ENCODE measurements around the gene PEX26.

DNA sequence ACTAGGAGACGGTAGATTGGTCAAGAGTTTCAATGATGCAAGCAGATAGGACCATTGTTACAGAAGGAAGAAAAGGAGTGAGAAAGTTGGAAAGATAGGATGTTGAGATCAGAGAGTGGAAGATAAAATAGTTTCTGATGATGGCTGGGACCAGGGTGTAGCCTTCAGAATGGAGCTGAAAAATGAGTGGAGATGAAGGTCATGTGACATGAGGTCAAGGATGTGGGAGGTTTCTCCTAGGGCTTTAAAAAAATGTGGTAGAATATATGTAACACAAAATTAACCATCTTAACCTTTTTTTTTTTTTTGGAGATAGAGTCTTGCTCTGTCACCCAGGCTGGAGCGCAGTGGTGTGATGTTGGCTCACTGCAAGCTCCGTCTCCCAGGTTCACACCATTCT lies 18.3 kb upstream of the PEX26 start:
- no peak for TF ChIP-seq POLR2AphosphoS5 (IDR thresholded peaks at IDR 0.05; ENCODE audit: insufficient read depth, low read depth, low read length)
- TF ChIP-seq, protein P1, sequence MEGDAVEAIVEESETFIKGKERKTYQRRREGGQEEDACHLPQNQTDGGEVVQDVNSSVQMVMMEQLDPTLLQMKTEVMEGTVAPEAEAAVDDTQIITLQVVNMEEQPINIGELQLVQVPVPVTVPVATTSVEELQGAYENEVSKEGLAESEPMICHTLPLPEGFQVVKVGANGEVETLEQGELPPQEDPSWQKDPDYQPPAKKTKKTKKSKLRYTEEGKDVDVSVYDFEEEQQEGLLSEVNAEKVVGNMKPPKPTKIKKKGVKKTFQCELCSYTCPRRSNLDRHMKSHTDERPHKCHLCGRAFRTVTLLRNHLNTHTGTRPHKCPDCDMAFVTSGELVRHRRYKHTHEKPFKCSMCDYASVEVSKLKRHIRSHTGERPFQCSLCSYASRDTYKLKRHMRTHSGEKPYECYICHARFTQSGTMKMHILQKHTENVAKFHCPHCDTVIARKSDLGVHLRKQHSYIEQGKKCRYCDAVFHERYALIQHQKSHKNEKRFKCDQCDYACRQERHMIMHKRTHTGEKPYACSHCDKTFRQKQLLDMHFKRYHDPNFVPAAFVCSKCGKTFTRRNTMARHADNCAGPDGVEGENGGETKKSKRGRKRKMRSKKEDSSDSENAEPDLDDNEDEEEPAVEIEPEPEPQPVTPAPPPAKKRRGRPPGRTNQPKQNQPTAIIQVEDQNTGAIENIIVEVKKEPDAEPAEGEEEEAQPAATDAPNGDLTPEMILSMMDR (IDR thresholded peaks at IDR 0.05; ENCODE audit: extremely low read depth in 1 of 2, insufficient read depth in 1 of 2, low read depth in 1 of 2, low read length in 2 of 2) = no peak
- TF ChIP-seq POLR2A (IDR thresholded peaks at IDR 0.05; ENCODE audit: low read depth, low read length) = no peak
- TF ChIP-seq, protein P2, sequence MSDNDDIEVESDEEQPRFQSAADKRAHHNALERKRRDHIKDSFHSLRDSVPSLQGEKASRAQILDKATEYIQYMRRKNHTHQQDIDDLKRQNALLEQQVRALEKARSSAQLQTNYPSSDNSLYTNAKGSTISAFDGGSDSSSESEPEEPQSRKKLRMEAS (IDR thresholded peaks at IDR 0.05; ENCODE audit: insufficient read depth, insufficient read length) = no peak
- TF ChIP-seq EZH2 (IDR thresholded peaks at IDR 0.05; ENCODE audit: borderline replicate concordance, low read depth, low read length, severe bottlenecking) = no peak
- no peak for TF ChIP-seq JUN (IDR thresholded peaks at IDR 0.05; ENCODE audit: borderline replicate concordance, insufficient read depth, insufficient read length, low read depth)
- no peak for TF ChIP-seq MYC (IDR thresholded peaks at IDR 0.05; ENCODE audit: low read depth, low read length)
- no peak for TF ChIP-seq GATA2 (IDR thresholded peaks at IDR 0.05; ENCODE audit: insufficient read depth, insufficient read length, low read depth, low read length)
- no peak for TF ChIP-seq FOS (IDR thresholded peaks at IDR 0.05; ENCODE audit: borderline replicate concordance, insufficient read depth, low read length)

Data from endothelial cell of umbilical vein (primary cell).